Activated naive CD8-positive, alpha-beta T cell treated with anti-CD3 and anti-CD28 coated beads, Interleukin-2, amount 10 ng/mL, durations not matched to agents 7 days and 5 days (primary cell): ENCODE results near the gene CRNN. TPM values are rescaled to one million over a fixed set of nuclear protein-coding genes. Genes with fewer than 3 reads are reported as not detected.

Experiments
- ATAC-seq: fragments of 150-1000 bp; cut with Tn5 transposase; one replicate; pipeline ENCODE4 v1.10.0; 2021; ENCODE audit warnings: low read depth, moderate library complexity
- POLR2A ChIA-PET: fragments of 350-600 bp; sonication (Branson Sonifier 250); formaldehyde crosslinking; loops from one replicate; lab custom pipeline; 2021; ENCODE audit warnings: antibody characterized with exemption; lab: Charles Lee
- DNase-seq: peaks from one replicate; pipeline ENCODE4 v3.0.0; 2021
- H3K27ac Mint-ChIP-seq: one replicate; pipeline ENCODE4 v1.8.0; 2022; ENCODE audit warnings: mild to moderate bottlenecking, mixed read lengths
- H3K27me3 Mint-ChIP-seq: one replicate; pipeline ENCODE4 v1.8.0; 2022; ENCODE audit warnings: mild to moderate bottlenecking, moderate library complexity, mixed read lengths
- H3K36me3 Mint-ChIP-seq: one replicate; pipeline ENCODE4 v1.8.0; 2021; ENCODE audit warnings: mild to moderate bottlenecking, mixed read lengths
- H3K4me1 Mint-ChIP-seq: one replicate; pipeline ENCODE4 v1.8.0; 2021; ENCODE audit warnings: mixed read lengths
- H3K4me3 Mint-ChIP-seq: one replicate; pipeline ENCODE4 v1.8.0; 2022; ENCODE audit warnings: mild to moderate bottlenecking, moderate library complexity, mixed read lengths
- H3K9me3 Mint-ChIP-seq: one replicate; pipeline ENCODE4 v1.8.0; 2021; ENCODE audit warnings: mixed read lengths
- total RNA-seq, 2 experiments: library from RNA; stranded (reverse); gene quantifications; one replicate each; pipeline ENCODE4 v1.2.3, GENCODE V29; 2021

Gene CRNN
- total RNA-seq, 2 experiments from 2014 or later: not detected

DNA sequence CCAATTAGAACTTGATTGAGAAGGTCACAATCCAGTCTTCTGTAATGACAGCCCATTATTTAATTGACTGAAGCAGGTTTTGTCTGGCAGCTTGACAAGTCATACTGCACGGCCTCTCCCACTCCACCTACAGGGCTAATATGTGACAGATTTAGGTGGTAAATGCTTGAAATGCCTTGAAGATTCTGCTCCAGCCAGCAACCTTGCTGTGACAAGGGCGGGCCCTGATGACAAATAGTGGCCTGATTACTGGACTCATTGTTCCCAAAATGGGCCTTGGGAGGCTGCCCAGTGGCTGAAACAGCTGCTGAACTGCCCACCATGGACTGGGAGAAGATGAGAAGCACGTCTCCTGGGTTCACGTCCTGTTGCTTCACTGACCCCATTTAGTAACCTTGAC lies 30.0 kb upstream of the CRNN start:
- ATAC-seq: no peak

DNA sequence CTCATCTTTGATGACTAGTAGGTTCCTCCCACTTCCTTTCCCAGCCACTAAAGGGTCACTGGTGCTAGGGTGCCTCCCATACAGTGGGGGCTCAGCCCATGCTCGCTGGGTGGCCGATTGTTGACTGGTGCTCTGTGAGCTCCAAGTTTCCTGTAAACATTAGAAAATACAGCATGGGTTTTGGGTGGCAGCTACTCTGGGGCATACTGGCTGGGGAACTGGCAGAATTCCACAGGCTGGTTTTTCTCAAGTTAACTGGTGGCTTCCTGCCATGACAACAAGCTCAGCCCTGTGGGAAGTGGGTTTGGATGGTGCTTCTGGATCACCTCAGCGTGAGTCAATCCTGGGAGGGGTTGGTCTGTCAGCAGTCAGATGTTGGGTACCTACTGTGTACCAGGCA lies 28.7 kb upstream of the CRNN start:
- POLR2A ChIA-PET: no interaction called here
- H3K36me3 Mint-ChIP-seq: no peaks in the 10 kb centered on the region
- DNase-seq (no peak), ATAC-seq (no peak)
- no peak overlapping the region for H3K27ac Mint-ChIP-seq
- no peak overlapping the region for H3K4me3 Mint-ChIP-seq
- H3K27me3 Mint-ChIP-seq: peaks cover 10% of the 10 kb centered on the region
- H3K9me3 Mint-ChIP-seq: no peaks in the 10 kb centered on the region
- peaks cover 4% of the 10 kb centered on the region for H3K4me1 Mint-ChIP-seq

More for the DNA sequence above, 30.0 kb upstream of the CRNN start:
- H3K4me1 Mint-ChIP-seq: peaks cover 4% of the 10 kb centered on the region
- no peaks in the 10 kb centered on the region for H3K36me3 Mint-ChIP-seq
- no peak overlapping the region for H3K4me3 Mint-ChIP-seq
- no peak for DNase-seq
- POLR2A ChIA-PET: no interaction called here
- no peak overlapping the region for H3K27ac Mint-ChIP-seq
- peaks cover 5% of the 10 kb centered on the region for H3K27me3 Mint-ChIP-seq
- no peaks in the 10 kb centered on the region for H3K9me3 Mint-ChIP-seq

DNA sequence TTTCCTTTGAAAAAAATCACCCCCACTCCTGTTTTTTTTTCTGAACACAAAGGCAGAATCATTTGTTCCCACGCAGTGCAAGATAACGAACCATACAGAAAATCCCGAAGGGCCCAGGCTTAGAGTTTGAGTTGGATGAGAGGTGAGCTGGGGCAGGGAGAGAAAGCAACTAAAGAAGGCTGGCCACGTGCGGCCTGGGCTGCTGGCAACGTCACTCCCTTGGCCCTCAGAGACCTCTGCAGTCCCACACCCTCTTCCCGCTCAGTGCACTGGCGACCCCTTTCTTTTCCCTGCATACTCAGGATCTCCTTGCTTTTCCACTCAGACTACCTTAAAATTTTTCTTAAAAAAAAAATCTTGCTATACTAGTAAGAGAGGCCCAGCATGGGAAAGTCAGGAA lies 28.2 kb upstream of the CRNN start:
- Mint-ChIP-seq H3K4me1 (peaks cover 4% of the 10 kb centered on the region), H3K27ac (no peak overlapping the region), H3K9me3 (no peaks in the 10 kb centered on the region), H3K4me3 (no peak overlapping the region), H3K27me3 (peaks cover 10% of the 10 kb centered on the region), H3K36me3 (no peaks in the 10 kb centered on the region)
- DNase-seq (no peak), ATAC-seq (no peak)
- POLR2A ChIA-PET: no interaction called here

- DNase-seq: no peak
- H3K4me1 Mint-ChIP-seq: peaks cover 4% of the 10 kb centered on the region
- POLR2A ChIA-PET: no interaction called here
- H3K36me3 Mint-ChIP-seq: no peaks in the 10 kb centered on the region
- H3K27ac Mint-ChIP-seq: no peak overlapping the region
- H3K4me3 Mint-ChIP-seq: no peak overlapping the region
- ATAC-seq: no peak
- H3K9me3 Mint-ChIP-seq: no peaks in the 10 kb centered on the region
- H3K27me3 Mint-ChIP-seq: peaks cover 10% of the 10 kb centered on the region
These were observed 27.7 kb upstream of the CRNN start for GRCh38 chr1:152441756-152442155.

DNA sequence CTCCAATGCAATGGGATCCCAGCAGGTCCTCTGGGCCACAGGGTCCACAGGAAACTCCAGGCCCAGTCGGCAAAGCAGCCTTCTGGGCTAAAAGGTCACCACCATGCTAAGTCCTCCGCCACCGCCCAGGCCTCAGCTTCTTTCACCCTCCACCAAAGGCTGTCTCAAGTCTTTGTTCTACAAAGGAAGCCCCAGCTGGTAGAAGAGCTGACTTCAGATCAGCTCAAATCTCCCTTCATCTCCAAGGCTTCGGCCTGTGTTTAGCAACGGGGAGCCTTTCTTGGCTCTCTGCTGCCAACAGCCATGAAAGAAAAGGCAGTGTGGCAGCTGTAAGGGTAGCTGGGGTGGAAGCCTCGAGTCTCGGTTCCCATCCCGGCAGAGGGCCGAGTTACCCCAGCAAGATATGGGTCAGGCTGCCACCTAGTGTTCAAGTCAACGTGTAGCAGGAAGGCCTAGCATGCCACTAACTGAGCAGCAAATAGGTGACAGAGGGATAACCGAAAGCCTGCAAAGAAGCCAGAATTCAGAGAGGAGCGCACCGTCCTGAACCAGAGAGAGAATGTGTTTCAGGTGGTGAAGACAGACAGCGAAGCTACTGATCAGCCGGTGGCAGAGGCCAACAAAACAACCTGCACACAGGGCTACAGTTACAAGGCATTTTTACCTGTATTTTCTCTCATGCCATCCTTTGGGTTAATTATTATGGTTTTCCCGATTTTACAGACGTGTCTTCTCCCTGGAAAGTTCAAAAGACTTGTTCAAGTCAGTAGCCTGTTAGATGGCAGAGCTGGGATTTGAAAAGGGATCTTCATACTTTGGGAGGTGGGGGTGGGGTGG lies 26.8 kb upstream of the CRNN start:
- Mint-ChIP-seq H3K9me3 (no peaks in the 10 kb centered on the region), H3K4me3 (no peak overlapping the region), H3K4me1 (peaks cover 4% of the 10 kb centered on the region), H3K27me3 (peaks cover 13% of the 10 kb centered on the region), H3K27ac (no peak overlapping the region), H3K36me3 (no peaks in the 10 kb centered on the region)
- peak; percentile 61 for DNase-seq
- POLR2A ChIA-PET: no interaction called here
- ATAC-seq: peak; percentile 98

- POLR2A ChIA-PET: no interaction called here
- Mint-ChIP-seq H3K4me3 (no peak overlapping the region), H3K27ac (no peak overlapping the region), H3K9me3 (no peaks in the 10 kb centered on the region), H3K4me1 (peaks cover 4% of the 10 kb centered on the region), H3K27me3 (peaks cover 15% of the 10 kb centered on the region), H3K36me3 (no peaks in the 10 kb centered on the region)
- DNase-seq (no peak), ATAC-seq (no peak)
These were observed 22.8 kb upstream of the CRNN start for GRCh38 chr1:152436593-152437496.

DNA sequence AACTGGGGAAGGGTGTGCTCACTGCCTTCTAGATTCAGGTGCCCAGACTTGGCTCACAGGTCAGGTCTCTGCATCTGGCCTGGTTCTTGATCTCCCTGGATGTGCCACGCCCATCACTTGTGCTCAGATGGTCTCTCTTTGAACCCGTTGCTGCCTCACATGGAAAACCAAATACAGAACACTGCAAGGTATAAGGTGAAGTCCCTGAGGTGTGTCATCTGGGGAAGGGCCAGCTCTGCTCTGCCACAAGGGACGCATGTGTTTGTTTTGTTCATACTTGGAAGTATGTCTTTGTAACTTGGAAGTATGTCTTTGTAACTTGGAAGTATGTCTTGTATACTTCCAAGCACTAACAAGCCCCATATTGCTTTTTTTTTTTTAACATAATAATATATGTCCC lies 13.4 kb upstream of the CRNN start:
- ATAC-seq (no peak), DNase-seq (no peak)
- no peaks in the 10 kb centered on the region for H3K36me3 Mint-ChIP-seq
- H3K27me3 Mint-ChIP-seq: no peaks in the 10 kb centered on the region
- H3K27ac Mint-ChIP-seq: no peak overlapping the region
- peaks cover 8% of the 10 kb centered on the region for H3K9me3 Mint-ChIP-seq
- POLR2A ChIA-PET: no interaction called here
- H3K4me3 Mint-ChIP-seq: no peak overlapping the region
- H3K4me1 Mint-ChIP-seq: no peaks in the 10 kb centered on the region

- DNase-seq: no peak
- Mint-ChIP-seq H3K36me3 (no peaks in the 10 kb centered on the region), H3K9me3 (peaks cover 8% of the 10 kb centered on the region), H3K27ac (no peak overlapping the region), H3K27me3 (no peaks in the 10 kb centered on the region), H3K4me3 (no peak overlapping the region), H3K4me1 (no peaks in the 10 kb centered on the region)
- ATAC-seq: no peak
- POLR2A ChIA-PET: no interaction called here
These were observed 12.7 kb upstream of the CRNN start for GRCh38 chr1:152426731-152427130.

GRCh38 chr1:152419917-152420316 lies 5.9 kb upstream of the CRNN start:
- no peak for ATAC-seq
- DNase-seq: no peak
- peaks cover 10% of the 10 kb centered on the region for H3K27me3 Mint-ChIP-seq
- POLR2A ChIA-PET: no interaction called here
- H3K4me1 Mint-ChIP-seq: no peaks in the 10 kb centered on the region
- no peak overlapping the region for H3K27ac Mint-ChIP-seq
- no peaks in the 10 kb centered on the region for H3K36me3 Mint-ChIP-seq
- H3K9me3 Mint-ChIP-seq: peaks cover 8% of the 10 kb centered on the region
- H3K4me3 Mint-ChIP-seq: no peak overlapping the region

DNA sequence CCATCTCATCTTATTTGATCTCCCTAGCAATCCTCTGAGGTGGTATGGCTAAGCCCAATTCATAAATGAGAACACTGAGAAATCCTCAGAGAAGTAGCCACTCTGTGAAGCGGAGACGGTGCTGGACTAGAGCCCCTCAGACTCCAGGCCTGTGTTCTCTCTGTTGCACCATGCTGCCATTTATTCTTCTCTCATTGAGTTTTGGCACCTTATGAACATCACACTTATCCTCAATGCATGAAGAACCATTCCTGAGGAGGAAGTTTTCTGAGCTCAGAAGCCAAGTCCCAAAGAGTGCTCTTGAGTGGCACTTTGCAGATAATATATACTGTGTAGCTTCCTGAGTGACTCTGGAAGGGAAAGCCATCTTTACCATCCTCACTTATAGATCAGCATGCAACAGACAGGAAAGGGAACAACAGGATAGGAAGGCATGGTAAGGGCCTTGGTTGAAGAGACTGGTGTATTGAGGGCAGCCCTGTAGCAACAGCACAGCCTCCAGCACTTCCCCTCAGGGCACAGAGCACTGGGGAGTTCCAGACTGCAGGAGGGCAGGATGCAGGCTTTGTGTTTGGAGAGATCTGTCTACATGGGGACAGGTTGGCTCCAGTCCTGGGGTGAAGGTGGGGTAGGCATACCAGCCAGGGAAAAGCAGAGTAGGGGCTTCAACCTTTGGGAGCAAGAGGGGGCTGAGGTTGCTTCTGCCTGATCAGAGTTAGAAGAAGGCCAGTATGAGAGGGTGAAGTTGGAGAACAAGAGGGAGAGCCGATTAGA lies 1.6 kb upstream of the CRNN start:
- no peak overlapping the region for H3K4me3 Mint-ChIP-seq
- POLR2A ChIA-PET: no interaction called here
- no peaks in the 10 kb centered on the region for H3K9me3 Mint-ChIP-seq
- no peaks in the 10 kb centered on the region for H3K4me1 Mint-ChIP-seq
- DNase-seq (no peak), ATAC-seq (no peak)
- H3K27ac Mint-ChIP-seq: no peak overlapping the region
- peaks cover 12% of the 10 kb centered on the region for H3K27me3 Mint-ChIP-seq
- no peaks in the 10 kb centered on the region for H3K36me3 Mint-ChIP-seq

DNA sequence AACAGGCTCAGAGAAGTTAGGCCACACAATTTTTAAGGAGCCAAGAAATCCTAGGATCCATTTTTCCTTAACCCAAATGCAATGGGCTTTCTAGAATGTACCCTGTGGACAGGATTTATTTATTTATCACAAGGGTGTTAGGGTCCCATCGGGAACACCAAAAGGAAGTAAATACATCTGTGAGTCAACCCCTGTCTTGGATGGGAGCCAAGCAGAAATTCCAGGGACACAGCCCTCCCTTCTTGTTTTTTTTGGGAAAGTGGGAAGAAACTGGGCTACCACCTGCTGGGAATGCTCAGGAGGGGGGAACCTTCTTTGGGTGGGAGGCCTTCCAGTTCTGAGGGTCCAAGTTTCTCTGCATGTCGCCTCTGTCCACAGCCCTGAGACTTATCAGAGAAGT lies 1.3 kb downstream of the CRNN start:
- DNase-seq: no peak
- no peak for ATAC-seq
- Mint-ChIP-seq H3K4me3 (no peak overlapping the region), H3K9me3 (no peaks in the 10 kb centered on the region), H3K4me1 (no peaks in the 10 kb centered on the region), H3K36me3 (no peaks in the 10 kb centered on the region), H3K27me3 (peaks cover 7% of the 10 kb centered on the region), H3K27ac (no peak overlapping the region)
- POLR2A ChIA-PET: no interaction called here

DNA sequence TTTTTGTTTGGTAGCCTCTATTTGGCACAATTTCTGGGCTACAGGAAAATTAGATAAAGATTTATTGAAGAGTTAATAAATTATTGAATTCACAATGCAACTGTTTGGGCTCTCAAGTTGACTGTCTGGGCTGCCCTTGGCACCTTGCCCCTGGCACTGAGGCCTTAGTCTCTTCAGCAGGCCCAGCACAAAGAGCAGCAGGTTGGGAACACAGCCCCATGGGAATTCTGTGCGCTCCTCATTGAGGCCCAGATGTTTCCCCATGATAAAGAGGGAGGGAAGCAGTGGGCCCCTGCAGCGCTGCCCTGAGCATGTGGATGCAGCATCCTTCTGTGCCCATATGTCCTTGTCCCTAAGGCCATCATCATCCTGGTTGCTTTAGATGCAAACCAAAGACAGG lies 2.9 kb downstream of the CRNN start:
- no peak overlapping the region for H3K4me3 Mint-ChIP-seq
- no peaks in the 10 kb centered on the region for H3K4me1 Mint-ChIP-seq
- peaks cover 4% of the 10 kb centered on the region for H3K27me3 Mint-ChIP-seq
- ATAC-seq (no peak), DNase-seq (no peak)
- no peak overlapping the region for H3K27ac Mint-ChIP-seq
- no peaks in the 10 kb centered on the region for H3K9me3 Mint-ChIP-seq
- no peaks in the 10 kb centered on the region for H3K36me3 Mint-ChIP-seq
- POLR2A ChIA-PET: no interaction called here

- no peaks in the 10 kb centered on the region for H3K4me1 Mint-ChIP-seq
- no peaks in the 10 kb centered on the region for H3K36me3 Mint-ChIP-seq
- DNase-seq: no peak
- ATAC-seq: no peak
- H3K4me3 Mint-ChIP-seq: no peak overlapping the region
- H3K27ac Mint-ChIP-seq: no peak overlapping the region
- H3K27me3 Mint-ChIP-seq: peaks cover 3% of the 10 kb centered on the region
- H3K9me3 Mint-ChIP-seq: no peaks in the 10 kb centered on the region
- POLR2A ChIA-PET: no interaction called here
These were observed 3.5 kb downstream of the CRNN start for GRCh38 chr1:152410599-152410998.
